Ectodermal cell (in vitro differentiated cells): Measurements from ENCODE around the gene ANKRD60.

Experiments
- H3K27ac ChIP-seq: 2 replicates; pipeline ENCODE4 v1.7.0; 2013; ENCODE audit warnings: mild to moderate bottlenecking, low read depth, low read length; ENCODE audit not compliant: insufficient read depth, poor library complexity, severe bottlenecking
- H3K27me3 ChIP-seq: 2 replicates; pipeline ENCODE4 v1.7.0; 2013; ENCODE audit warnings: mild to moderate bottlenecking, low read length; ENCODE audit not compliant: insufficient read depth, control insufficient read depth, poor library complexity, severe bottlenecking
- H3K36me3 ChIP-seq: one replicate; pipeline ENCODE4 v1.7.0; 2013; ENCODE audit warnings: low read length; ENCODE audit not compliant: control insufficient read depth, insufficient read depth
- H3K4me1 ChIP-seq: one replicate; pipeline ENCODE4 v1.7.0; 2013; ENCODE audit warnings: low read length; ENCODE audit not compliant: control insufficient read depth, insufficient read depth
- H3K4me3 ChIP-seq: 2 replicates; pipeline ENCODE4 v1.7.0; 2013; ENCODE audit warnings: low read depth, low read length, control low read depth; ENCODE audit not compliant: insufficient read depth
- H3K9me3 ChIP-seq: 2 replicates; pipeline ENCODE4 v1.7.0; 2013; ENCODE audit warnings: mild to moderate bottlenecking, low read length, moderate library complexity; ENCODE audit not compliant: control insufficient read depth
- WGBS, 2 experiments: methylation state at CpG; one replicate each; pipeline ENCODE4 v1.1.7; 2013; ENCODE audit warnings: missing lambda C conversion rate in 2 of 2; 5-methylcytosine and 5-hydroxymethylcytosine counted together

ANKRD60 gene

DNA sequence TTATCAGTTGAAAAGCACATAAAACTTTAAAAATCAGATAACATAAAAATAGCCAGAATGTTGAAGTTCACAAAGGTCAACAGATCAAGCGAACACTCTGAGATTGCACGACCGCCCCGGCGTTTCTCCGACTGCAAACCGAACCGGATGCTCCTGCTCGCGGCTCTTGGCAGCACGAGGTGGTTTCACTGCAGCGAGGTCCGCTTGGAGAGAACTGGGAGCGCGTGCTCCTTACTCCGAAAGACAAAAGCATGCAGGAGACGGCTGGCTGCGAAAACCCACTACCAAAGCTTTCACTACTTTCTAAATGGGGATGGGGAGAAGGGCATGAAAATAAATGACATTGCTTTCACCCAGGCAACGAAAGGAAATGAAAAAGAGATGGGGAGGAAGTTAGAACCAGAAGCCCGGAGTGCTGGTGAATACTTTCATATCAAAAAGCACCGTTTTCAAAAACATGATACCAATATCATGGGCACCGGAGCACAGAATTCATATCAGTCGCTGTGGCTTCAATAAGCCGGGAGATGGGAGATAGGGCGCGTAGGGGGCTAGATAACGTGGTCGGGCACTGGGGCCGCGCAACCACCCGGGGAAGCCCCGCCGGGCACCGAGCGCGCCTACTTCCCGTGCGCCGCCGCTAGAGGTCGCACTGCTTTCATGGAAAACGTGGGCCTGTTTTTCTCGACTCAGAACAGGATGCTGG, 8.3 kb upstream of the ANKRD60 start:
- WGBS, 2 experiments = 2% methylated on average over 43 of the region's 43 CpGs
- no peaks in the 10 kb centered on the region for H3K36me3 ChIP-seq

DNA sequence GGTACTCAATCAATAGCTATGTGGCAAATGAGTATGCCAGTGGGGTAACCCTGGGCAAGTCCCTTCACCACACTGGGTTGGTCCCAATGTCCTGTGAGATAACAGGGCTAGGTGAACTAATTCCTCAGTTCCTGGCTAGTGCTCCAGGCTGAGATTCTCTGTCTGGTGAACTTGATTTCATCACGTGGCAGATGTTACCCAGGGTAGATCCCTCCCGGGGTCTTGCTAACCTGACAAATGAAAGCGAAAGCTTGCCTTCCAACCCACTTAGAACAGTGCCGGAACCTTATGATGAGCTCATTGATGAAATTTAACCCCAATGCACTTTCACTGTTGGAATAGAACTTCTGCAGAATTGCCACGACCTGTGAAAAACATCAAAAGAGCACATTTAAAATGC, 6.6 kb upstream of the ANKRD60 start:
- H3K4me3 ChIP-seq = no peak overlapping the region
- H3K27ac ChIP-seq = no peak overlapping the region
- no peaks in the 10 kb centered on the region for H3K9me3 ChIP-seq
- H3K27me3 ChIP-seq = peaks cover 21% of the 10 kb centered on the region
- 84 to 90% methylated on average over 5 of the region's 5 CpGs for WGBS, 2 experiments
- no peaks in the 10 kb centered on the region for H3K4me1 ChIP-seq
- no peaks in the 10 kb centered on the region for H3K36me3 ChIP-seq

More for the DNA sequence above, 8.3 kb upstream of the ANKRD60 start:
- H3K27me3 ChIP-seq = peaks cover 10% of the 10 kb centered on the region
- H3K4me3 ChIP-seq = peak overlapping the region; percentile 10
- H3K27ac ChIP-seq = no peak overlapping the region
- no peaks in the 10 kb centered on the region for H3K9me3 ChIP-seq
- H3K4me1 ChIP-seq = no peaks in the 10 kb centered on the region

DNA sequence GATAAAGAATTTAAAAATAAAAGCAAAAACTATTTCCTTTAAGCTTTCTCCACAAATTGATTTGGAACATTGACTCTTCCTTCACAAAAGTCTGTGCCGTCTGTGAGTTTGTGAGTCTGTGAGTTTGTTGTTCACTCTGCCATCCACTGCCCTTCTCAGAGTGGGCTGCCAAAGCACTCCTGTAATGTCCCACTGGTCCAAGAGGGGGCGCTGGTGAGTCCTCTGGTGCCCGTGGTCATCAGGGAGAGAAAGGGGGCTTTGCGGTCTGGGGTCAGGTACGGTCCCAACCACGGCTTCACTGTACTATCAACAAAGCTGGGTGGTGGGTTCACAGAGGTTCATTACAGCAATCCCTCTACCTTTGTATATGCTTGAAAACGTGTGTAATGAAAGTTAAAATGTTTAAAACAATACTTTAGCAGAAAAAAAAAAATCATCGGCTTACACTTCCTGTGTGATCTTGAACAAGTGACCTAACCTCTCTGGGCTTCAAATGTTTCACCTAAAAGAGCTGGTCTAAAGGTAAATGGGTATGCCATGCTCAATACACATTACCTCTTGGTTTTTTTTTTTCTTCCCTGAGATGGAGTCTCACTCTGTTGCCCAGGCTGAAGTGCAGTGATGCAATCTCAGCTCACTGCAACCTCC, 5.6 kb upstream of the ANKRD60 start:
- H3K27me3 ChIP-seq = peaks cover 31% of the 10 kb centered on the region
- no peaks in the 10 kb centered on the region for H3K36me3 ChIP-seq
- H3K27ac ChIP-seq = no peak overlapping the region
- no peak overlapping the region for H3K4me3 ChIP-seq
- H3K4me1 ChIP-seq = no peaks in the 10 kb centered on the region
- H3K9me3 ChIP-seq = no peaks in the 10 kb centered on the region
- 39 to 49% methylated on average over 6 to 8 of the region's 8 CpGs for WGBS, 2 experiments

DNA sequence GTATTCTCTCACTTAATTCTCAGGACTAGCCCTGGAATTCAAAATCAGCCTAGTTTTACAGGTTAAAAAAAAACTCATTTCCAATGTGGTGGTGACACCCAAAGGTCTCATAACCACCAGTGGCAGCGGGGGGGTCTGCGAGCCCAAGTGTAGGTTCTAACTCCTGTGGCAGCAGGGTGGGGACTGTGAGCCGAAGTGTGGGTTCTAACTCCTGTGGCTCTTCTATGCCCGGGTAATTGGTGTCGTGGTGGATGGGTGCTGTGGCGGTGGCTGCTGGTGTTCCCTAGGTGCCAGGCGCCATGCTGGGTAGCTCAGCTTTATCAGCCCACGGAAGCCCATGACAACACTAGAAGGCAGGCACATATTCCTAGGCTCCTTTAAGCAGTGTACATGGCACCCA, 4.9 kb upstream of the ANKRD60 start:
- no peak overlapping the region for H3K4me3 ChIP-seq
- no peak overlapping the region for H3K27ac ChIP-seq

DNA sequence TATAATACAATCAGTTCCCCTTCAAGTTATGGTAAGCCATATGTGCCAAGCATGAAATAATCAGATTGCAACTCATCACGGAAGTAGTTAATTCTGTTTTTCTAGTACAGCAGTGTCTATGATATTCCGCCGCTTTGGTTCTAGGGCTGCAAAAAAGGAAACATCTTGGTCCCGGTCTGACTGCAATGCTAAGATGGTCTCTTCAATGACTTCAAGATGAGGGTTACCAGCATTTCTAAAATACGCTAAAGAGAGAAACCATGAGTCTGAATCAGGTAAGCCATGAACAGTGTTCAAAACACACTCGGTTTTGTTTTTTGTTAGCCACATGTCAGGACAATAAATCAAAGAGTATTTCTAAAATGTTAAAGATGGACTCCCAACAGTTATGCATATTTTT, 3.2 kb upstream of the ANKRD60 start:
- Histone ChIP-seq H3K4me1 (no peaks in the 10 kb centered on the region), H3K27ac (no peak overlapping the region), H3K36me3 (no peaks in the 10 kb centered on the region), H3K4me3 (no peak overlapping the region), H3K27me3 (peaks cover 54% of the 10 kb centered on the region), H3K9me3 (no peaks in the 10 kb centered on the region)
- 70 to 73% methylated on average over 6 of the region's 6 CpGs for WGBS, 2 experiments

More for the DNA sequence above, 4.9 kb upstream of the ANKRD60 start:
- peaks cover 37% of the 10 kb centered on the region for H3K27me3 ChIP-seq
- H3K9me3 ChIP-seq = no peaks in the 10 kb centered on the region
- no peaks in the 10 kb centered on the region for H3K4me1 ChIP-seq
- WGBS, 2 experiments = 94 to 96% methylated on average over 8 of the region's 8 CpGs
- H3K36me3 ChIP-seq = no peaks in the 10 kb centered on the region

DNA sequence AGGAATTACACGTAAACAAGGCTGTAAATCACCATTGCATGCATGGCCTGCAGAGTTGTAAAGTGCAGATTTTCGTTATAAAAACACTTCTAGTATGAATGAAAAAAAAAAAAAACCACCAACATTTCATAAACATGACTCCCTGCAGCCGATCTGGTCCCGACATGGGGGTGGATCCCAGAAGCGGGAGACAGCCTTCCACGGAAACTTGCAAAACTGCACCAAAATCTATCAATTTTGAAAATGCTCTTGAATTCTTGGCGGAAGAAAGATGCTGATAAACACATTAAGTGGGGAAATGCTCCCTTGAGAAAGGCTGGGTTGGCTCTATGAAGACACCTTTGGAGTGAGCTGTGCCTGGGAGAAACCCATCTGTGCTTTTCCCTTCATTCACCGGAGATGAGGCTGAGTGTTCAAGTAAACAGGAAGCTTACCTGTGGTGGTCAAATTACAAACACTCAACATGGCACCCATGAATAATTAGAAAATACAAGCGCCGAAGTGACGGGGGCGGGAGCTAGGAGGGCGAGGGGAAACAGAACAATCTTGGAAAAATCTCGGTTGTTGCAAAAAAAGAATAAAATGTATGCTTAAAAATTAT, 845 bp upstream of the ANKRD60 start:
- Histone ChIP-seq H3K27ac (no peak overlapping the region), H3K4me3 (peak overlapping the region; percentile 41), H3K27me3 (peaks cover 55% of the 10 kb centered on the region), H3K36me3 (no peaks in the 10 kb centered on the region), H3K4me1 (no peaks in the 10 kb centered on the region), H3K9me3 (no peaks in the 10 kb centered on the region)
- 10 to 14% methylated on average over 14 of the region's 14 CpGs for WGBS, 2 experiments

DNA sequence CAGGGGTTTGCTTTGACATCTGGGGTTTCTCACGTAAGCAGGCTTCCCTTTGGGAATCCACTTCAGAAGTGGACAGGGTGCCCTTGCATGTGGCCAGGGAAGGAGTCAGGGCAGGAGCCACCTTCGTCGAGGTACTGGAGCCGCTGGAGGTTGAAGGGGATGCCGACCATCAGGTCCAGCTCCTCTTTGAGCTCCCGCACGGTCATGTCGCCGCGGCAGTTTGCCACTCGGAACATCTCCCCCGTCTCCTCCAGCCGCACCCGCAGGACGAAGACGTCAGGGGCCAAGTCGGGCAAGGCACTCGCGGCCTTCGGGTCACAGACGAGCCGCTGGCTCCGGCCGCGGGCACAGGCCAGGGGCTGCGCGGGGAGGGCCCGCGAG, 360 bp downstream of the ANKRD60 start:
- Histone ChIP-seq H3K4me1 (no peaks in the 10 kb centered on the region), H3K9me3 (no peaks in the 10 kb centered on the region), H3K27ac (no peak overlapping the region), H3K36me3 (no peaks in the 10 kb centered on the region), H3K4me3 (peak overlapping the region; percentile 27), H3K27me3 (peaks cover 58% of the 10 kb centered on the region)
- WGBS, 2 experiments = 13 to 15% methylated on average over 29 of the region's 29 CpGs

DNA sequence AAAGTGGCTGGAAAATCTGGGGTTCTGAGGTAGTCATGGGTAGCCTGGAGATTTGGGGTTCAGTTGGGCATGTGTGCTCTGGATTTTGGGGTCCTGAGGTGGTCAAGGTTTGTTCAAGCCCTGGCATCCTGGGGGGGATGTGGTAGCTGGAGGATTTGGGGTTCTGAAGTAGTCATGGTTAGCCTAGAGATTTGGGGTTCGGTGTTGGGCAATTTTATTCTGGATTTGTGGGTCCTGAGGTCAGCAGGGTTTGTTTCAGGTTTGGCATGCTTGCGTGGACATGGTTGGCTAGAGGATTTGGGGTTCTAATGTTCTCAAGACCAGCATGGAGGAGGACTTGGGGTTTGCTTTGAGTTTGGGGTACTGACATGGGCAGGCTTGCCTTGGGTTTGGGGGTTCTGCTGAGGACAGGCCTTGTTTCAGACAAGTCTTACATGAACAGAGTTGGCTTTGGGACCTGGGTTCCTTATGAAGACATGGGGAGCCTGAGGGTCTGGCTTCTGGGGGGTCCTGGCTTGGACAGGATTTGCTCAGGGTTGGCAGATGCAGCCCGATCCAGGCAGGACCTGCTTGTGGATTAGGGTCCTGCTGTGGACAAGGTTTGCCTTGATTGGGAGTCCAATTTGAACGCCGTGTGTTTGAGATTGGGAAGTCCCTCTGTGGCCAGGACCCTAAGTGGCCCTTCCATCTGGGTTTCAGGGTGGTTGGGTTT, 906 bp downstream of the ANKRD60 start:
- 94 to 96% methylated on average over 5 of the region's 5 CpGs for WGBS, 2 experiments
- Histone ChIP-seq H3K9me3 (no peaks in the 10 kb centered on the region), H3K4me3 (no peak overlapping the region), H3K4me1 (no peaks in the 10 kb centered on the region), H3K36me3 (no peaks in the 10 kb centered on the region), H3K27me3 (peaks cover 58% of the 10 kb centered on the region), H3K27ac (no peak overlapping the region)

DNA sequence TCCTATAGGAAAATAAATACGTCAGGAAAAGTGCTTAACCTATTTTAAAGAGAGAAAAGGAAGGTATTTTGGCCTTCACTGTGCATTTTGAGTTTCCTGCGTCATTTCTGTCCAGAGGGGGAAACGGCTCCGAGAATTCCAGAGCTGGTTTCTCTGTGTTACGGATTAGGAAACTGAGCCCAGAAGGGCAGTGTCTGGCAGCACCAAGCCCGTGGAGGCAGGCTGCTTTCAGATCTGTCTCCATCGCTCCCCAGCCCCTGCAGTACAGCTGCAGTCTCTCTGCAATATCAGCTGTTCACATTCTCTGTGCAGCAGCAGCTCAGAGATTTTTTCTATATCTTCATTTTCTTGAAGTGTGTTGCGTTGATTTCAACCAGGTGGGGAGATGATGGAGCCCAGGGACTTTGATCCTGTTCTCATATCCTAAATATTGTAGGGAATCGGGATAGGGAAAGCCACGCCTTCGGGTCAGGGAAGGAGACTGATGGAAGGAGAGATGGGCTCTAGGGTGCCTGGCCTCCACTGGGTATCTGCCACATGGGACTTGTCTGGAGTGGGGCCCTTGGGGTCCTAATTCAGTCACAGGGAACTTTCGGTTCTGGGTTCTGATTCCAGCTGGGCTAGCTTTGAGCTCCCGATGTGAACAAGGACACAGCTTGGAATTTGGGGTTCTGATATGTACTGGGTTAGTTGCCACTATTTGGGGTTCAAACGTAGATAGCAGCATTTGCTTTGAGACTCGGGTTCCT, 2.8 kb downstream of the ANKRD60 start:
- WGBS, 2 experiments = 88 to 91% methylated on average over 15 of the region's 15 CpGs
- no peaks in the 10 kb centered on the region for H3K9me3 ChIP-seq
- no peak overlapping the region for H3K27ac ChIP-seq
- peaks cover 52% of the 10 kb centered on the region for H3K27me3 ChIP-seq
- no peak overlapping the region for H3K4me3 ChIP-seq
- no peaks in the 10 kb centered on the region for H3K4me1 ChIP-seq
- no peaks in the 10 kb centered on the region for H3K36me3 ChIP-seq
